Measurements from ENCODE around the gene NPHP3.

Gene NPHP3

DNA sequence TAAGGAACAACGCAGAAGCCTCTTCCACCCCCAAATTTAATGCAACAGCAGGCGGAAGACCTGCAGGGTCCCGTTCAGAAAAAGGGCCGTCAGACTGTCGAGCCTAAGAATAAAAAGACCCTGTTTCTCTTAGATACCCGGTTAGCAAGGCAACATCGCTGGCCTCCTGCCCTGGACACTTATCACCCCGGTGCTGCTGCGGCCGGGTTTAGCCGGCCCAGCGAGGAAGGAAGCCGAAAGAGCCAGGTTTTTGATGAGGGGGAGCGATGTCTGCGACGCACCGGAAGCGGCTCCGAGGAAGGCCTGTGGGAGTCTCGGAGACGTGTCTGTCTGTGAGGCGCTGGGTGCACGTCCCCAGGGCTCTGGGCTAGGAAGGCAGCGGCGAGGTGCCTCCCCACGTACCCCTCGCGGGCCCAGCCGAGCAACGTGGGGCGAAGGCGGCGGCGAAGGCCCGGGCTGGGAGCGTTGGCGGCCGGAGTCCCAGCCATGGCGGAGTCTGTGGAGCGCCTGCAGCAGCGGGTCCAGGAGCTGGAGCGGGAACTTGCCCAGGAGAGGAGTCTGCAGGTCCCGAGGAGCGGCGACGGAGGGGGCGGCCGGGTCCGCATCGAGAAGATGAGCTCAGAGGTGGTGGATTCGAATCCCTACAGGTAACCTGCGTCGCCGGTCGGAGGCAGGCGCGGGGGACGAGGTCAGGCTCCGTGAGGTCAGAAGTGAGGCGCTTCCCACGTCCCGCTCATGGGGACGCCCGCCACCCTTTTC is 62.0 kb downstream of the NPHP3 start, which contains the start of gene UBA5 (continued):
- TF ChIP-seq ZEB2 (tag by site-specific recombination; IDR thresholded peaks at IDR 0.05) = no peak
- no peak for TF ChIP-seq ZNF837 (tag by site-specific recombination; IDR thresholded peaks at IDR 0.05)
- TF ChIP-seq ZNF830 (tag by site-specific recombination; IDR thresholded peaks at IDR 0.05; ENCODE audit: low read depth) = no peak
- TF ChIP-seq ZNF501 (tag by site-specific recombination; IDR thresholded peaks at IDR 0.05) = no peak; the same call in 1 of the 2 replicates
- no peak for TF ChIP-seq ZNF366 (tag by site-specific recombination; conservative IDR thresholded peaks at IDR 0.05)
- 0 out of 2 replicates have a peak, but pooled peaks have one; percentile 36 for TF ChIP-seq ZNF561 (tag by site-specific recombination; IDR thresholded peaks at IDR 0.05; ENCODE audit: borderline replicate concordance)
- TF ChIP-seq, protein P1, sequence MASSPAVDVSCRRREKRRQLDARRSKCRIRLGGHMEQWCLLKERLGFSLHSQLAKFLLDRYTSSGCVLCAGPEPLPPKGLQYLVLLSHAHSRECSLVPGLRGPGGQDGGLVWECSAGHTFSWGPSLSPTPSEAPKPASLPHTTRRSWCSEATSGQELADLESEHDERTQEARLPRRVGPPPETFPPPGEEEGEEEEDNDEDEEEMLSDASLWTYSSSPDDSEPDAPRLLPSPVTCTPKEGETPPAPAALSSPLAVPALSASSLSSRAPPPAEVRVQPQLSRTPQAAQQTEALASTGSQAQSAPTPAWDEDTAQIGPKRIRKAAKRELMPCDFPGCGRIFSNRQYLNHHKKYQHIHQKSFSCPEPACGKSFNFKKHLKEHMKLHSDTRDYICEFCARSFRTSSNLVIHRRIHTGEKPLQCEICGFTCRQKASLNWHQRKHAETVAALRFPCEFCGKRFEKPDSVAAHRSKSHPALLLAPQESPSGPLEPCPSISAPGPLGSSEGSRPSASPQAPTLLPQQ (tag by site-specific recombination; IDR thresholded peaks at IDR 0.05) = 0 out of 2 replicates have a peak, but pooled peaks have one; percentile 22
- TF ChIP-seq ZFP41 (tag by site-specific recombination; IDR thresholded peaks at IDR 0.05; ENCODE audit: borderline replicate concordance) = no peak
- TF ChIP-seq YY1 (tag by site-specific recombination; IDR thresholded peaks at IDR 0.05) = no peak
- no peak for TF ChIP-seq ZNF175 (tag by site-specific recombination; IDR thresholded peaks at IDR 0.05)
- TF ChIP-seq ZNF660 (tag by site-specific recombination; IDR thresholded peaks at IDR 0.05) = 0 out of 2 replicates have a peak, but pooled peaks have one; percentile 46
- no peak for TF ChIP-seq ZNF426 (tag by site-specific recombination; IDR thresholded peaks at IDR 0.05)
- no peak for TF ChIP-seq ZNF600 (tag by site-specific recombination; IDR thresholded peaks at IDR 0.05)
- TF ChIP-seq ZNF202 (tag by site-specific recombination; IDR thresholded peaks at IDR 0.05; ENCODE audit: borderline replicate concordance) = no peak
- no peak; the same call in 1 of the 2 replicates for TF ChIP-seq ZBTB8A (tag by site-specific recombination; IDR thresholded peaks at IDR 0.05)
- no peak for TF ChIP-seq ZNF433 (tag by site-specific recombination; IDR thresholded peaks at IDR 0.05; ENCODE audit: low read depth)
- TF ChIP-seq ZNF76 (tag by site-specific recombination; IDR thresholded peaks at IDR 0.05; ENCODE audit: borderline replicate concordance, low read depth) = peak; percentile 59; the same call in 1 of the 2 replicates
- TF ChIP-seq MEIS1 (CRISPR knock-in tag; IDR thresholded peaks at IDR 0.05; ENCODE audit: borderline replicate concordance) = no peak
- TF ChIP-seq ZNF174 (tag by site-specific recombination; IDR thresholded peaks at IDR 0.05) = no peak
- TF ChIP-seq ZNF747 (tag by site-specific recombination; IDR thresholded peaks at IDR 0.05) = no peak
- TF ChIP-seq, protein P2, sequence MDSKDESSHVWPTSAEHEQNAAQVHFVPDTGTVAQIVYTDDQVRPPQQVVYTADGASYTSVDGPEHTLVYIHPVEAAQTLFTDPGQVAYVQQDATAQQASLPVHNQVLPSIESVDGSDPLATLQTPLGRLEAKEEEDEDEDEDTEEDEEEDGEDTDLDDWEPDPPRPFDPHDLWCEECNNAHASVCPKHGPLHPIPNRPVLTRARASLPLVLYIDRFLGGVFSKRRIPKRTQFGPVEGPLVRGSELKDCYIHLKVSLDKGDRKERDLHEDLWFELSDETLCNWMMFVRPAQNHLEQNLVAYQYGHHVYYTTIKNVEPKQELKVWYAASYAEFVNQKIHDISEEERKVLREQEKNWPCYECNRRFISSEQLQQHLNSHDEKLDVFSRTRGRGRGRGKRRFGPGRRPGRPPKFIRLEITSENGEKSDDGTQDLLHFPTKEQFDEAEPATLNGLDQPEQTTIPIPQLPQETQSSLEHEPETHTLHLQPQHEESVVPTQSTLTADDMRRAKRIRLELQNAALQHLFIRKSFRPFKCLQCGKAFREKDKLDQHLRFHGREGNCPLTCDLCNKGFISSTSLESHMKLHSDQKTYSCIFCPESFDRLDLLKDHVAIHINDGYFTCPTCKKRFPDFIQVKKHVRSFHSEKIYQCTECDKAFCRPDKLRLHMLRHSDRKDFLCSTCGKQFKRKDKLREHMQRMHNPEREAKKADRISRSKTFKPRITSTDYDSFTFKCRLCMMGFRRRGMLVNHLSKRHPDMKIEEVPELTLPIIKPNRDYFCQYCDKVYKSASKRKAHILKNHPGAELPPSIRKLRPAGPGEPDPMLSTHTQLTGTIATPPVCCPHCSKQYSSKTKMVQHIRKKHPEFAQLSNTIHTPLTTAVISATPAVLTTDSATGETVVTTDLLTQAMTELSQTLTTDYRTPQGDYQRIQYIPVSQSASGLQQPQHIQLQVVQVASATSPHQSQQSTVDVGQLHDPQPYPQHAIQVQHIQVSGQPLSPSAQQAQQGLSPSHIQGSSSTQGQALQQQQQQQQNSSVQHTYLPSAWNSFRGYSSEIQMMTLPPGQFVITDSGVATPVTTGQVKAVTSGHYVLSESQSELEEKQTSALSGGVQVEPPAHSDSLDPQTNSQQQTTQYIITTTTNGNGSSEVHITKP (tag by site-specific recombination; IDR thresholded peaks at IDR 0.05) = peak; percentile 14; the same call in 1 of the 2 replicates
- TF ChIP-seq, protein P3, sequence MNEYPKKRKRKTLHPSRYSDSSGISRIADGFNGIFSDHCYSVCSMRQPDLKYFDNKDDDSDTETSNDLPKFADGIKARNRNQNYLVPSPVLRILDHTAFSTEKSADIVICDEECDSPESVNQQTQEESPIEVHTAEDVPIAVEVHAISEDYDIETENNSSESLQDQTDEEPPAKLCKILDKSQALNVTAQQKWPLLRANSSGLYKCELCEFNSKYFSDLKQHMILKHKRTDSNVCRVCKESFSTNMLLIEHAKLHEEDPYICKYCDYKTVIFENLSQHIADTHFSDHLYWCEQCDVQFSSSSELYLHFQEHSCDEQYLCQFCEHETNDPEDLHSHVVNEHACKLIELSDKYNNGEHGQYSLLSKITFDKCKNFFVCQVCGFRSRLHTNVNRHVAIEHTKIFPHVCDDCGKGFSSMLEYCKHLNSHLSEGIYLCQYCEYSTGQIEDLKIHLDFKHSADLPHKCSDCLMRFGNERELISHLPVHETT (tag by site-specific recombination; IDR thresholded peaks at IDR 0.05) = no peak
- no peak for TF ChIP-seq HOXA7 (CRISPR knock-in tag; IDR thresholded peaks at IDR 0.05; ENCODE audit: borderline replicate concordance)
- no peak for TF ChIP-seq ZNF311 (tag by site-specific recombination; IDR thresholded peaks at IDR 0.05; ENCODE audit: borderline replicate concordance)
- no peak for TF ChIP-seq ZNF155 (tag by site-specific recombination; IDR thresholded peaks at IDR 0.05)
- TF ChIP-seq GLI4 (tag by site-specific recombination; IDR thresholded peaks at IDR 0.05) = peak; percentile 32; the same call in 1 of the 2 replicates
- TF ChIP-seq, protein P4, sequence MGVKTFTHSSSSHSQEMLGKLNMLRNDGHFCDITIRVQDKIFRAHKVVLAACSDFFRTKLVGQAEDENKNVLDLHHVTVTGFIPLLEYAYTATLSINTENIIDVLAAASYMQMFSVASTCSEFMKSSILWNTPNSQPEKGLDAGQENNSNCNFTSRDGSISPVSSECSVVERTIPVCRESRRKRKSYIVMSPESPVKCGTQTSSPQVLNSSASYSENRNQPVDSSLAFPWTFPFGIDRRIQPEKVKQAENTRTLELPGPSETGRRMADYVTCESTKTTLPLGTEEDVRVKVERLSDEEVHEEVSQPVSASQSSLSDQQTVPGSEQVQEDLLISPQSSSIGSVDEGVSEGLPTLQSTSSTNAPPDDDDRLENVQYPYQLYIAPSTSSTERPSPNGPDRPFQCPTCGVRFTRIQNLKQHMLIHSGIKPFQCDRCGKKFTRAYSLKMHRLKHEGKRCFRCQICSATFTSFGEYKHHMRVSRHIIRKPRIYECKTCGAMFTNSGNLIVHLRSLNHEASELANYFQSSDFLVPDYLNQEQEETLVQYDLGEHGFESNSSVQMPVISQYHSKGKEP (tag by site-specific recombination; IDR thresholded peaks at IDR 0.05) = 0 out of 2 replicates have a peak, but pooled peaks have one; percentile 28
- TF ChIP-seq, protein P5, sequence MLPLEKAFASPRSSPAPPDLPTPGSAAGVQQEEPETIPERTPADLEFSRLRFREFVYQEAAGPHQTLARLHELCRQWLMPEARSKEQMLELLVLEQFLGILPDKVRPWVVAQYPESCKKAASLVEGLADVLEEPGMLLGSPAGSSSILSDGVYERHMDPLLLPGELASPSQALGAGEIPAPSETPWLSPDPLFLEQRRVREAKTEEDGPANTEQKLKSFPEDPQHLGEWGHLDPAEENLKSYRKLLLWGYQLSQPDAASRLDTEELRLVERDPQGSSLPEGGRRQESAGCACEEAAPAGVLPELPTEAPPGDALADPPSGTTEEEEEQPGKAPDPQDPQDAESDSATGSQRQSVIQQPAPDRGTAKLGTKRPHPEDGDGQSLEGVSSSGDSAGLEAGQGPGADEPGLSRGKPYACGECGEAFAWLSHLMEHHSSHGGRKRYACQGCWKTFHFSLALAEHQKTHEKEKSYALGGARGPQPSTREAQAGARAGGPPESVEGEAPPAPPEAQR (tag by site-specific recombination; IDR thresholded peaks at IDR 0.05) = no peak
- no peak for TF ChIP-seq ZNF768 (tag by site-specific recombination; IDR thresholded peaks at IDR 0.05)
- no peak; the same call in 1 of the 2 replicates for TF ChIP-seq GLIS2 (tag by site-specific recombination; IDR thresholded peaks at IDR 0.05)
- no peak for TF ChIP-seq ZNF350 (tag by site-specific recombination; IDR thresholded peaks at IDR 0.05)
